ENCODE data around the gene C16orf54.

DNA sequence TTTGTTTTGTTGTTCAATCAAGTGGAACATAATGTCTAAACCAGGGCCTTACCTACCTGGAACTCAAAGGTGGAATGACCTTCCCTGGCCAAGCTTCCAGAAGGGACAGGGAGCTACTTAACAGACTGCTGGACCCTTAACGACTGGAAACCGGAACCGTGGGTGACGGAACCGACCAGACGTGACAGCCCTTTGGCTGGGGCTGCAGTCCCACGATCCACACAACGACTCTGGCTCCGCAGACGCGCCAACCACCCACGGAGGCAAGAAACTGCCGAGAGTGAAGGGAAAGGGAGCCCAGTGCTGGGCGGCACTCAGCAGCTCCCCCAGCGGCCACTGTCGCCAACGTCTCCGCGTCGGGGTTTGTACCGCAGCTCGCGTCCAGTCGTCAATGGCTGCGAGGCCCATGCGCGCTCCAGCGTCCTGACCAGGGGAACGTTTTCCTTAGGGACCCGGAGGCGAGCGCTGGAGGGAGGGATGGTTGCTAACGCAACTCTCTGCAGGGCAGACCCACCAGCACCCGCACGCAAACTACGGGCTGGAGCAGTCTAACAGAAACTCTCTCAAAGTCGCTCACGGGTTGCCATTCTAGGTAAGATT, 39.2 kb upstream of the C16orf54 start:
- TF ChIP-seq, protein P1, sequence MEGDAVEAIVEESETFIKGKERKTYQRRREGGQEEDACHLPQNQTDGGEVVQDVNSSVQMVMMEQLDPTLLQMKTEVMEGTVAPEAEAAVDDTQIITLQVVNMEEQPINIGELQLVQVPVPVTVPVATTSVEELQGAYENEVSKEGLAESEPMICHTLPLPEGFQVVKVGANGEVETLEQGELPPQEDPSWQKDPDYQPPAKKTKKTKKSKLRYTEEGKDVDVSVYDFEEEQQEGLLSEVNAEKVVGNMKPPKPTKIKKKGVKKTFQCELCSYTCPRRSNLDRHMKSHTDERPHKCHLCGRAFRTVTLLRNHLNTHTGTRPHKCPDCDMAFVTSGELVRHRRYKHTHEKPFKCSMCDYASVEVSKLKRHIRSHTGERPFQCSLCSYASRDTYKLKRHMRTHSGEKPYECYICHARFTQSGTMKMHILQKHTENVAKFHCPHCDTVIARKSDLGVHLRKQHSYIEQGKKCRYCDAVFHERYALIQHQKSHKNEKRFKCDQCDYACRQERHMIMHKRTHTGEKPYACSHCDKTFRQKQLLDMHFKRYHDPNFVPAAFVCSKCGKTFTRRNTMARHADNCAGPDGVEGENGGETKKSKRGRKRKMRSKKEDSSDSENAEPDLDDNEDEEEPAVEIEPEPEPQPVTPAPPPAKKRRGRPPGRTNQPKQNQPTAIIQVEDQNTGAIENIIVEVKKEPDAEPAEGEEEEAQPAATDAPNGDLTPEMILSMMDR (IDR thresholded peaks at IDR 0.05): peak; percentile 63 to 84 (median 72)
- no peak for TF ChIP-seq POLR2AphosphoS5 (IDR thresholded peaks at IDR 0.05)
